Activated CD4-positive, CD25-positive, alpha-beta regulatory T cell treated with anti-CD3 and anti-CD28 coated beads, Interleukin-2, amount 50 U/mL, for 24 hours (primary cell): Measurements from ENCODE around the gene MICAL2.
A peak's percentile ranks its signal among the peaks of the same experiment; 100 is the strongest.

Experiments
- ATAC-seq, 2 donors: fragments of 150-1000 bp; cut with Tn5 transposase; one replicate each; pipeline ENCODE4 v1.10.0; 2021; ENCODE audit warnings: mild to moderate bottlenecking in 1 of 2, moderate library complexity in 1 of 2

Gene MICAL2

GRCh38 chr11:12157241-12157661 is 46.9 kb downstream of the MICAL2 start:
- peak; percentile 71 for ATAC-seq

- no peak for ATAC-seq
Observed at GRCh38 chr11:12158909-12159308, 48.5 kb downstream of the MICAL2 start.

GRCh38 chr11:12159351-12160099 is 49.1 kb downstream of the MICAL2 start:
- no peak for ATAC-seq

GRCh38 chr11:12160231-12160630 is 49.8 kb downstream of the MICAL2 start:
- no peak for ATAC-seq

- no peak for ATAC-seq
Observed at GRCh38 chr11:12160680-12161079, 50.3 kb downstream of the MICAL2 start.

GRCh38 chr11:12161137-12161536 is 50.7 kb downstream of the MICAL2 start:
- no peak for ATAC-seq

GRCh38 chr11:12161603-12162350 is 51.4 kb downstream of the MICAL2 start:
- ATAC-seq = no peak

GRCh38 chr11:12162652-12163051 is 52.3 kb downstream of the MICAL2 start:
- ATAC-seq = no peak

- ATAC-seq = no peak
Observed at GRCh38 chr11:12163181-12163941, 53.0 kb downstream of the MICAL2 start.

- no peak for ATAC-seq
Observed at GRCh38 chr11:12164061-12165014, 53.9 kb downstream of the MICAL2 start.

- ATAC-seq = no peak
Observed at GRCh38 chr11:12165237-12165875, 55.0 kb downstream of the MICAL2 start.

GRCh38 chr11:12166299-12167060 is 56.1 kb downstream of the MICAL2 start:
- no peak for ATAC-seq

GRCh38 chr11:12167061-12168000 is 56.9 kb downstream of the MICAL2 start:
- peak; percentile 91 to 94 for ATAC-seq

- no peak for ATAC-seq
Observed at GRCh38 chr11:12168114-12168513, 57.7 kb downstream of the MICAL2 start.

- no peak for ATAC-seq
Observed at GRCh38 chr11:12169822-12170221, 59.4 kb downstream of the MICAL2 start.

- ATAC-seq = no peak
Observed at GRCh38 chr11:12170501-12170900, 60.1 kb downstream of the MICAL2 start.

- no peak for ATAC-seq
Observed at GRCh38 chr11:12170984-12171383, 60.6 kb downstream of the MICAL2 start.

GRCh38 chr11:12171921-12172320 is 61.5 kb downstream of the MICAL2 start:
- ATAC-seq = no peak

GRCh38 chr11:12172493-12173013 is 62.2 kb downstream of the MICAL2 start:
- ATAC-seq = no peak
